Stimulated activated CD8-positive, alpha-beta memory T cell treated with anti-CD3 and anti-CD28 coated beads, Interleukin-15, amount 100 ng/mL, for 1 hour (primary cell): ENCODE measurements around the gene HSPA2.
"Not testable (repeated sequence)": the region's sequence is repeated elsewhere in the genome, so short reads cannot be mapped to it uniquely, and the experiment has no call there.

Experiments
- DNase-seq: peaks from one replicate; pipeline ENCODE4 v3.0.0-alpha.2; 2020; ENCODE audit warnings: low read depth

The HSPA2 gene

DNA sequence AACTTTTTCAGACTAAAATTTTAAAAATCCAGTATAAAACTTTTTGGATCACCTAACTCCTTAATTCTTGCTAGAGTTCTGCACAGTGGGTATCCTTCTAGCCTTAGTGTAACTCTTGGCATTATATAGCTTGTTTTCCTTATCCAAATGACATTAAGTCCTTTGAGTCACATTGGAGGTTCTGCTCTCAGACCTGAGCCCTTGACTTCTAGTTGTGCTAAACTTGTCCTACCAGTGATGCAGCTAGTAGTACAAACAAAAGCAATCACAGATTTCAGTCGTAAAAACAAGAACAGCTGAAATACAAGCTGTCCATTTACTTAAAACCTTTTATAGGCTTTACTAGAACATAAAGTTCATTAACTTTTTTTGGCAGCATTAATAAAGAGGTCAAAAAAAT, 25.5 kb upstream of the HSPA2 start:
- no peak for DNase-seq

DNA sequence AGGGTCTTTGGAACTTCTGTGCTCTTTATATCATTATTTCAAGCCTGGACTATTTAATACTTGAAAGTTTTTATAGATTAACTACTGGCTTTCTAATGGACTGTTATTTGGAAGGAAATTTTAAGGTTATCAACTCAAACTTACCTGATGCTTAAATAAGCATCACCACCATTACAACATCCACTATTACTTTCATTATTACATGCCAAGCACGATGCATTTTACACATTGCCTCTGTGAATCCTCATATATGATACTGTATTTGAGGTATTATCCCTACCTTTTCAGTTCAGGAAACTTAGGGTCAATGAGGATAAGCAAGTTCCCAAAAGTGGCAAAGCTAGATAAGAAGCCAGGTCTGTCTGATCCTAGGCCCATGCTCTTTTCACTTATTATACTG, 23.6 kb upstream of the HSPA2 start:
- no peak for DNase-seq

GRCh38 chr14:64517667-64518066, 22.9 kb upstream of the HSPA2 start:
- DNase-seq = not testable (repeated sequence)

DNA sequence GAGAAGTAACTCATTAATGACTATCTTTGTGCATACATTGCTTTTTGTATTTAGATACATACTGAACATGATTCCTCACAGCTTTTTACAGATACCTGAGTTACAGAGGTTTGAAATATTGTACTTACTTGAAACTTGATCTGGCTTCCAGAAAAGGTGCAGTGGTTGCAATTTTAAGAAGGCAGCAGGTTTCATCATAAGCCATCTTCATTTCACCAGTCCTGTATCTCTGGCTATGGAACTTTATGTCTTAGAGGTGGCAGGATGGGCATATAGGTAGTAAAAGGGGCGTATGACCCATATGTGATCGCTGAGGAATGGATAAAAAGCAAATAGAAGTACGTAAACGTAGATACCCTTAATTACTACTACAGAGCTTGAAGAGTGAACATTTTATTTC, 22.3 kb upstream of the HSPA2 start:
- no peak for DNase-seq

GRCh38 chr14:64520699-64521098, 19.8 kb upstream of the HSPA2 start:
- no peak for DNase-seq

- DNase-seq = no peak
Observed at GRCh38 chr14:64522591-64523355, 17.8 kb upstream of the HSPA2 start.

DNA sequence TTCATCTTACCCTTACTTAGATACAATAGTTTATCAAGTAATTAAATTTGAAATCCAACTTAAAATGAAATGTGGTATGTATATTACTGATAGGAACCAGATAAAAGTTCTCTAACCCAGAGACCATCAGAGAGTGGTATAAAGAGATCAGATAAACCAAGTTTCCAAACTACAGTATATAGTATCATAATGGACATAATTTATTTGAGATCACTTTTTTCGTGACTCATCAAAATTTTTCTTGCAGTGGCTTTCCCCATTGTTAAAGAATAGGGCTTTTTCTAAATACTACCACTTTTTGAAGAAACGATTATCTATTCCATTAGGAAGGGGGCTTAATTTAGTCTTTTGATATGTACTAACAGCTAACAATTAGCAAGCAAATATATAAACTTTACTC, 15.2 kb upstream of the HSPA2 start:
- DNase-seq = no peak

DNA sequence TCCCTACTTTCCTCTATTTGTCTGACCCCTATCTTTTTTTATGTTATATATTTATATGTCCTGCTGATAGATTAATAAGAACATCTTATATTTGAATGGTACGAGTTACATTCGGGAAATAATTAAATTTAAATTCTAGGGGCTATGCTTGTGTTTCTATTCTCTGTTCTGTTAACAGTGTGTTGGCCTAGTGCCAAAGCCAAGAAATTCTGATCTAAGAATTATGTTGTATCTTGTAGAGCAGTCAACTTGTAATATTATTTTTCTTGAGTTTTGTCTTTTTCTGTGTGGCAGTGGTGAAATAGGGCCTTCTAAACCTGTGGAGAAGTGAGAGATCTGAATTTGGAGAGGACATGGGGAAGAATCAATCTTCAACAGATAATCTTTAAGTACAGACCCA, 9.0 kb upstream of the HSPA2 start:
- DNase-seq = no peak

- DNase-seq = no peak
Observed at GRCh38 chr14:64536488-64537245, 3.9 kb upstream of the HSPA2 start.

DNA sequence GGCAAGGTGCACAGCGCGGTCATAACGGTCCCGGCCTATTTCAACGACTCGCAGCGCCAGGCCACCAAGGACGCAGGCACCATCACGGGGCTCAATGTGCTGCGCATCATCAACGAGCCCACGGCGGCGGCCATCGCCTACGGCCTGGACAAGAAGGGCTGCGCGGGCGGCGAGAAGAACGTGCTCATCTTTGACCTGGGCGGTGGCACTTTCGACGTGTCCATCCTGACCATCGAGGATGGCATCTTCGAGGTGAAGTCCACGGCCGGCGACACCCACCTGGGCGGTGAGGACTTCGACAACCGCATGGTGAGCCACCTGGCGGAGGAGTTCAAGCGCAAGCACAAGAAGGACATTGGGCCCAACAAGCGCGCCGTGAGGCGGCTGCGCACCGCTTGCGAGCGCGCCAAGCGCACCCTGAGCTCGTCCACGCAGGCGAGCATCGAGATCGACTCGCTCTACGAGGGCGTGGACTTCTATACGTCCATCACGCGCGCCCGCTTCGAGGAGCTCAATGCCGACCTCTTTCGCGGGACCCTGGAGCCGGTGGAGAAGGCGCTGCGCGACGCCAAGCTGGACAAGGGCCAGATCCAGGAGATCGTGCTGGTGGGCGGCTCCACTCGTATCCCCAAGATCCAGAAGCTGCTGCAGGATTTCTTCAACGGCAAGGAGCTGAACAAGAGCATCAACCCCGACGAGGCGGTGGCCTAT, 875 bp downstream of the HSPA2 start:
- DNase-seq = no peak

- DNase-seq = no peak
Observed at GRCh38 chr14:64541972-64542835, 1.7 kb downstream of the HSPA2 start.

DNA sequence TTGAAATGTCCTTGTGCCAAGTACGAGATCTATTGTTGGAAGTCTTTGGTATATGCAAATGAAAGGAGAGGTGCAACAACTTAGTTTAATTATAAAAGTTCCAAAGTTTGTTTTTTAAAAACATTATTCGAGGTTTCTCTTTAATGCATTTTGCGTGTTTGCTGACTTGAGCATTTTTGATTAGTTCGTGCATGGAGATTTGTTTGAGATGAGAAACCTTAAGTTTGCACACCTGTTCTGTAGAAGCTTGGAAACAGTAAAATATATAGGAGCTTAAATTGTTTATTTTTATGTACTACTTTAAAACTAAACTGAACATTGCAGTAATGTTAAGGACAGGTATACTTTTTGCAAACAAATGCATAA, 2.3 kb downstream of the HSPA2 start:
- no peak for DNase-seq

DNA sequence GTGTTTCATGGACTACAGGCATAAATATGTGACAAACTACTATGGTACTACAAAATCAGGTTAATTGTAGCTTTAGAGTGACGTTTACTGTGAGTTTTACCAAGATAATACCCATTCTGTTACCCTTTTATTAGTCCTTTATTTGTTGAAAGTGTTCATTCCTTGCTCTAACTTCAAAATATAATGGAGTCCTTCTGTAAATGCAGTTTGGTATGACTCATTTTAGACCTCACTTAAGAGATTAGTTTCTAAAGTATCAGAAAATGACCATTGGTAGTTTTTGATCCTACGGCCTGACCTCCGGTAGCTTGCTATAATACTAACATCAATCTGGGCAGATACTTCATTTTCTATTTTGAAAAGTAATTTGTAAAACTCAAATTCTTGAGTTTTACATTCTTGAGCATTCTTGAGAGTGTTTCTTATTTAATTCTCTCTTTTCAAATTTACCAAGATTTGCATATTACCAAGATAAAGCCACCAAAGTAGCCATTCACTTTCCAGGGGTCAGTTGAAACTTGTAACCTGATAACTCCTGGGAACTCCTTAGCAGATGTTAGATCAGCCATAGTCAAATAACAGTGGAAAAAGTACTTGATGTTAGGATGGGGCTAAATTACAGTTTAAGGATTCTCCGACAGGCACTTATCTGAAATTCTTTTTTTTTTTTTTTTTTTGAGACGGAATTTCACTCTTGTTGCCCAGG, 4.2 kb downstream of the HSPA2 start:
- DNase-seq = no peak

GRCh38 chr14:64549016-64549415, 8.5 kb downstream of the HSPA2 start:
- DNase-seq = no peak

GRCh38 chr14:64549791-64550620, 9.5 kb downstream of the HSPA2 start, which contains the start of gene PPP1R36:
Gene PPP1R36, plus strand, starts transcription at chr14:64549961. Its CDS starts 37 bp downstream, at chr14:64549998.
- no peak for DNase-seq

DNA sequence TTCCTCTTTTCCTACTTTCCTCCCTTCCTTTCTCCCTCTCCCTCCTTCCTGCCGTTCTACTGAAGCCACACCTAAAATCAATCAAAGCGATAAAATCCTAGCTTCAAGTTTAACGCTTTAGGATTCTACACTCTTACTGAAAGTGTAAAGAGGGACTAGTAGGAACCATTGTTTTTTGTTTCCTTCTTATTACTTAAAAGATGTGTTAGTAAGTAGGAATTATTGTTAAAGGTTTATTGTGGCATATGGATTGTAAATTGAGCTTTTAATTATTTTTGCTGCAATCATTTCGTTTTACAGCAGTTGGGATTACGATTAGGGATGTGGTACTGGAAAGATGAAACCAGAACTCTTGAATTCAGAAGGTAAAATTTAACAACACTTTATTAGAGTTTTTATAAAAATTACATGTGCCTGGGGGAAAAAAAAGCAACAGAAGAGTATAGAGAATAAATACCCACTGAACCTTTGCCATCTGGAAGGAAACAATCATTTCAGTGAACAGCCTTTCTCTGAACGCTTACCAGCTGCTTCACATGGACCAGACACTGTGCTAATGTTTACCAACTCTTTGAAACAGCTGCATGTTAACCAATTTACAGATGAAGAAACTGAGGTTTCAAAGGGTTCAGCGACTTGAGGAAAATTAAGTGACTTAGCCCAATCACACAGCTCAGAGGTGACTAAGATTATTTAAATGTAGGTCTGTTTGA, 10.2 kb downstream of the HSPA2 start:
- no peak for DNase-seq

- no peak for DNase-seq
Observed at GRCh38 chr14:64554556-64554955, 14.0 kb downstream of the HSPA2 start.

DNA sequence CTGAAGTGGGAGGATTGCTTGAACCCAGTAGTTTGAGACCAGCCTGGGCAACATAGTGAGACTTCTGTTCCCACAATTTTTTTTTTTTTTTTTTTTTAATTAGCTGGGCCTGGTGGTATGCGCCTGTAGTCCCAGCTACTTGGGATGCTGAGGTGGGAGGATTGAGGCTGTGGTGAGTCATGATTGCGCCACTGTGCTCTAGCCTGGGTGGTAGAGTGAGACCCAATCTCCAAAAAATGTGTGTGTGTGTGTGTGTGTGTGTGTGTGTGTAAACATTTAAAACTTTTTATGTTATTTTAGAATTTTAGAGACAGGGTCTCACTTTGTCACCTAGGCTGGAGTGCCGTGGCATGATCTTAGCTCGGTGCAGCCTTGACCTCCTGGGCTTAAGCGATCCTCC, 16.0 kb downstream of the HSPA2 start:
- DNase-seq = no peak

- not testable (repeated sequence) for DNase-seq
Observed at GRCh38 chr14:64558216-64558615, 17.7 kb downstream of the HSPA2 start.

DNA sequence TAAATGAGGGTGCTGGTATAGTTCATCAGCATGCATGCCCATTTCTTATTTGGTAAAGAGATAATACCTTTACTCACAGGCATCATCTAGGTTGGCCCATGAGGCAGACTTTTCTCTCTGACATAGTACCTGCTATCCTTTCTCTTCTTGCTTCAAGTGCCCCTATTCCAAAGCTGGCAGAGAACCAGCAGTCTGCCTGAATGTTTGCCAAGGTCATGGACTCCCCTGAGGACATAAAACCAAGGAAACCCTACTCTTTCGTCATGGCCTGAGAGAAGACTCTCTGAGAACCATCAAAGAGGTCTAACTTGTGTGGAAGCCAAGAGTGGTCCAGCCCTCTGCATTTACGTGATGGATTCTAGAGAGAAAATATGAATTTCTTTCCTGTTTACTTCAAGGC, 21.1 kb downstream of the HSPA2 start:
- no peak for DNase-seq
